A673 (cell line): ENCODE results near the gene SERPINA5.

Experiments used
- CTCF ChIP-seq: fragments of 300-800, 200-600 bp; sonication (generic); conservative IDR thresholded peaks from 2 replicates; pipeline ENCODE4 v1.5.1; 2017; ENCODE audit warnings: low read depth, mild to moderate bottlenecking, antibody characterized with exemption, low read length, moderate library complexity, mixed read lengths
- EZH2 ChIP-seq: fragments of 200-600 bp; sonication (generic); IDR thresholded peaks from 2 replicates; pipeline ENCODE4 v1.6.1; 2017; ENCODE audit warnings: borderline replicate concordance, low read depth, mild to moderate bottlenecking, mixed read lengths, antibody characterized with exemption, low read length; ENCODE audit not compliant: poor library complexity, severe bottlenecking

- TF ChIP-seq CTCF (no peak), EZH2 (no peak)
These were observed 44.1 kb downstream of the SERPINA5 start for GRCh38 chr14:94625353-94625635.
